Omental fat pad (tissue), 4 donors: ENCODE measurements around the gene SGSM2. TPM values are rescaled to one million over a fixed set of nuclear protein-coding genes. Genes with fewer than 3 reads are reported as not detected.
A peak's percentile ranks its signal among the peaks of the same experiment; 100 is the strongest.

Source experiments
- ATAC-seq: fragments of 150-250 bp; one replicate; pipeline ENCODE4 v1.9.1; 2016; ENCODE audit warnings: mild to moderate bottlenecking, moderate library complexity; ENCODE audit not compliant: low FRiP score
- DNase-seq: peaks from one replicate; pipeline ENCODE4 v3.0.0-alpha.2; 2019; ENCODE audit warnings: low spot score
- total RNA-seq, 4 donors: library from RNA; depleted of rRNA; stranded (reverse); fragments of >200 nt; gene quantifications; one replicate each; pipeline ENCODE4 v1.1.0, GENCODE V29; 2016
- TF ChIP-seq, protein P1 (sequence below), 3 donors: fragments of 450-650 bp; IDR thresholded peaks; one replicate each; pipeline ENCODE4 v1.5.1; 2016 to 2017; ENCODE audit warnings: antibody characterized with exemption in 3 of 3, mild to moderate bottlenecking in 3 of 3, moderate library complexity in 2 of 3

SGSM2 gene
- total RNA-seq, 4 donors from 2014 or later = 30.8 to 50.7 (median 39.8) TPM

DNA sequence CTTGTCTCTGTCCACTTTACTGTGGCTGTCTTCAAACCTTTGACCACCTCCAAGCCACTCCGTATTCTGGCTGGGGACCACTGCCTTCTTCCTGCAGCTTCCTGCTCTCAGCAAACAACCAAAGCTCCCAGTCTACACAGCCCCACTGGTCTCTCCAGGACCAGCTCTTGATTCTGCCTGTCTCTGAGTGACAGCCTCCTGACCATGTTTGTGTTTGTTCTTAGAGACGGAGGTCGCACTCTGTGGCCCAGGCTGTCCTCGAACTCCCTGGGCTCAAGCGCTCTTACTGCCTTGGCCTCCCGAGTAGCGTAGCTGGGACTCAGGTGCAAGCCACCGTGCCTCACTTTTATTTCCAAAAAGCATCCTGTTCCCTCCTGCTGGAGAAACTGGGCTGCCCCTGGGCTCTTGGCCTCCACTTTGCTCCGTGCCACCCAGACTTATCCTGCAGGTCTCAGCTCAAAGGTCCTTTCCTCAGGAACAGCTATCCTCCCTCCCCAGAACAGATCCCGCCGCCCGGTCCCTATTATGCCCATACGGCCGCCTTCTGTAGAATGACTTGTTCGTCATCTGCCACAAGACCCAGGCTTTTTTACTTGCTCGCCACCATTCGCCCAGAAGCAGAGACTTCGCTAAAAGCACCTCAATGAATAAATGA is 54.4 kb downstream of the SGSM2 start:
- no peak for ATAC-seq
- TF ChIP-seq, protein P1, sequence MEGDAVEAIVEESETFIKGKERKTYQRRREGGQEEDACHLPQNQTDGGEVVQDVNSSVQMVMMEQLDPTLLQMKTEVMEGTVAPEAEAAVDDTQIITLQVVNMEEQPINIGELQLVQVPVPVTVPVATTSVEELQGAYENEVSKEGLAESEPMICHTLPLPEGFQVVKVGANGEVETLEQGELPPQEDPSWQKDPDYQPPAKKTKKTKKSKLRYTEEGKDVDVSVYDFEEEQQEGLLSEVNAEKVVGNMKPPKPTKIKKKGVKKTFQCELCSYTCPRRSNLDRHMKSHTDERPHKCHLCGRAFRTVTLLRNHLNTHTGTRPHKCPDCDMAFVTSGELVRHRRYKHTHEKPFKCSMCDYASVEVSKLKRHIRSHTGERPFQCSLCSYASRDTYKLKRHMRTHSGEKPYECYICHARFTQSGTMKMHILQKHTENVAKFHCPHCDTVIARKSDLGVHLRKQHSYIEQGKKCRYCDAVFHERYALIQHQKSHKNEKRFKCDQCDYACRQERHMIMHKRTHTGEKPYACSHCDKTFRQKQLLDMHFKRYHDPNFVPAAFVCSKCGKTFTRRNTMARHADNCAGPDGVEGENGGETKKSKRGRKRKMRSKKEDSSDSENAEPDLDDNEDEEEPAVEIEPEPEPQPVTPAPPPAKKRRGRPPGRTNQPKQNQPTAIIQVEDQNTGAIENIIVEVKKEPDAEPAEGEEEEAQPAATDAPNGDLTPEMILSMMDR (IDR thresholded peaks at IDR 0.05) = no peak
- DNase-seq = no peak

GRCh38 chr17:2392252-2393173 is 55.2 kb downstream of the SGSM2 start:
- DNase-seq (peak; percentile 91), ATAC-seq (peak; percentile 73)
- TF ChIP-seq, protein P1 (IDR thresholded peaks at IDR 0.05) = no peak

- TF ChIP-seq, protein P1 (IDR thresholded peaks at IDR 0.05) = no peak
- ATAC-seq = peak; percentile 18
- DNase-seq = peak; percentile 63
Observed at GRCh38 chr17:2393174-2393953, 56.1 kb downstream of the SGSM2 start.

DNA sequence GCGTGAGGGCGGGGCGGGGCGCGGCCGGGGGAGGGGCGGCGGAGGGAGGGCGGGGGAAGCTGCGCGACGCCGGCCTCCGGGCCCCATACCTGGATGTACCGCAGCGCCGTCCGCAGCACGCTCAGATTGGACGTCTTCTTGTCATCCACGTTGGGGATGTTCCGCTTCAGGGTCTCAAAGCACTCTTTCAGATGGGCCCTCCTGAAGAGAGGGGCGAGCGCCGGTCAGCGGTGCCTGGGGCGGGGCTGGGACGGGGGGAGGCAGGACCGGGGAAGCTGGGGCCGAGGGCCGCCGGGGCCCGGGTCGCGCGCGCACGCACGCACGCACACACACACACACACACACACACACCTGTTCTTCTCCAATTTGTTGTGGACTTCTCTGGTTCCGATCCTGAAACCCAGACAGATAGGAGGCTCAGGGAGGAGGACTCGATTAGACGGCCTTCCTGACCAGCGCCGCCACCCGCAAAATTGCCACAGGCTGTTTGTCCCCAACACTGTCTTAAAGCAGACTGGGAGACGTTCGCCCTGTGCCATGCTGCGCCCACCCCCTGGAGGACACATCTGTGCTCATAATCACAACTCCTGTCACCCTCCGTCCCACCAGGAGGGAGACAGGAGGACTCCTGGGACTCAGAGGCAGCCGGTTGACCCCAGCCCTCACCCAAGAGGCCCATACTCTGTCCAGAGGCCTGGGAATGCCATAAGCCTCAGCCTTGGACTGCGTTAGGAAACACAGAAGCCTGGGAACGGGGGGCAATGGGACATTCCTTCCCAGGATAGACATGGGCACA is 56.9 kb downstream of the SGSM2 start:
- ATAC-seq = no peak
- DNase-seq = no peak
- TF ChIP-seq, protein P1 (IDR thresholded peaks at IDR 0.05) = no peak

DNA sequence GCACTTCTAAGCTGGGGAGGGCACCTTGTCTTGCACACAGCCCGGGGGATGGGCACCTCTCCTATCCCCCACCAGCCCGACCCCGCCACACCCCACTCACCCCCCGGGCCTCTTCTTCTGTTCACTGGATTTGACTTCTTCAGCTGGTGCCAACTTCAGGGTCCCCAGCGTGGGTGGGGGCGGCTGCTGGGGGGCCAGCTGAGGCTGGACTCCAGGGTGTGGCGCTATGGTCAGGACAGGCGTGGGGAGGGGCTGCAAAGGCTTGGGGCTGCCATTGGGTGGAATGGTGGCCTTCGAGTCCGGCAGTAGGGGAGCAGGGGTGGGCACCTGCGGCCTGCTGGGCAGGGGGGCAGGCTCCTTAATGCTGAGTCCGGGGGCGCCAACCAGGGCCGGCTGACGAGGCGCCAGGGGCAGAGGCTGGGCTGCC is 57.5 kb downstream of the SGSM2 start:
- DNase-seq = no peak
- TF ChIP-seq, protein P1 (IDR thresholded peaks at IDR 0.05) = no peak
- no peak for ATAC-seq
